Measurements from ENCODE around the gene GLB1L2.
"Not testable (repeated sequence)": the region's sequence is repeated elsewhere in the genome, so short reads cannot be mapped to it uniquely, and the experiment has no call there.

The GLB1L2 gene

GRCh38 chr11:134331354-134332188 lies at the start of gene GLB1L2:
Gene GLB1L2 (plus strand): TSS chr11:134331988. CDS start chr11:134332062, 74 bp downstream.
- no peak for DNase-seq

DNA sequence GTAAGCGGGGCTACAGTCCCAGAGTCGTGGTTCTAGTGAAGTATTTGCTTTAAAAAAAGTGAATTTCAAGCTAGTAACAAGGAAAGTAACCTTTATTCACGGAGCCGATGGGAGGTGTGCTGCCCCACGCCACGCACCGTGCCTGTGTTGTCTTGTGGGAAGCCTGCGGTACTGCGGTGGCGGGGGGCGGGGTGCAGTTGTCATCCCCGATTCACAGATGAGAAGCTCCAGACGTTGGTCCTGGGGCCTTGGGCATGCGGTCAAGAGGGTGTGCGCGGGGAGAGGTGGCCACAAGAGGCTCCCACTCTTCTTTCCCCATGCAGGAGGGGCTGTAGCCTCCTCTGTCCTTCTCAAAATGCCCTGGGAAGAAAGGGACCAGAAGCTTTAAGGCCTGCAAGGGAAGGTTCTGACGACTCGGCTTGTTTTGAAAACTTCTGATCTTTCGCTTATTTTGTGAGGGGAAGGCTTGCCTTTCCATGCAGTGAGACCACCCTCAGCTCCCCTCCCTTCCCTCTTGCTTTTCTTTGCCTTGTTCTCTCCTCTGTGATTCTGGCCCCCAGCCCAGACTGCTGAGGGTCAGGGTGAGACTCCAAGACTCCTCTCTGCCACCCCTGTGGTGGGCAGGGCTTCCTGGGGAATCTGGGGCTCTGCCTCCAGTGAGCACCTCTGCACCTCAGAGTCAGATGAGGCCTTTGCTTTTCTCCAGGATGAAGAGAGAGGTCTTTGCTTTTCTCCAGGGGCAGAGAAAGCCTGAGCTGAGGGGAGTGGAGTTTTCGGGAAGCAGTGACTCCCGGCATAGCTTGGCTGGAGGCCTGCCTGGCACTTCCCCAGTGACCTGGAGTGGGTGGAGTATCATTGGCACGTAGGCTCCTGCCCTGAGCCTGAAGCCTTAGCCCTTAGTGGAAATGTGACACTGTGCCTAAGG lies 49.4 kb upstream of the GLB1L2 start:
- no peak for DNase-seq

DNA sequence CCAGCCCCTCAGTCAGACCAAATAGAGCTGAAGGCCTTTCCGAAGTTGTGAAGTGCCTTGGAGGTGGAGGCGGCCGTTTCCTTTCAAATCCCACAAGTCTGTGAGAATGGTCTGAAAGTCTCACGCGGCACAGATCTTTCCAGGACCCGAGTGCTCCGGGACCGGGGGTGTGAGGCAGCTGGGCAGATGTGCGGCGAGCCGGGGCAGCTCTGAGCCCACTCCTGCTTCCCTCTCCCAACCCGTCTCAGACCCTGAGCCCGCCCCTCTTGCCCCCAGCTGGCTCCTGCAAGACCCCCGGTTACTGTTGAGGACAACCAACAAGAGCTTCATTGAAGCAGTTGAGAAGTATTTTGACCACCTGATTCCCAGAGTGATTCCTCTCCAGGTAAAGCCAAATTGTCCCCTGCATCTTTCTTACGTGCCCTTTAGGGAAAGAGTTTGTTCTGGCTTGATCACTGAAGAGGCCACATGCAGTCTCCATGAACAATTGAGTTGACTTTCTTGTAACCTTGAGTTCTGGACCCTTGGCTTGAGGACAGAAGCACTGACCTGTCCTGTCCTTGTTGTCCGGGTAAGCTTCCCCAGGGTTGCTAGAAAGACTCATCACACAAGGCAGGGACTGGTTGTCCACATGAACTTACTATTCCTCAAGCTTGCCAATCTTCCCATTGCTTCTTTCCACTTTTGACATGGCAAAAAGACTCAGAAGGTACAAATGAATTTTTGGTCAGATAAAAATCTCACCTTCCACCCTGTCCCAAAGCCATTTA lies 48.1 kb upstream of the GLB1L2 start:
- no peak for DNase-seq

DNA sequence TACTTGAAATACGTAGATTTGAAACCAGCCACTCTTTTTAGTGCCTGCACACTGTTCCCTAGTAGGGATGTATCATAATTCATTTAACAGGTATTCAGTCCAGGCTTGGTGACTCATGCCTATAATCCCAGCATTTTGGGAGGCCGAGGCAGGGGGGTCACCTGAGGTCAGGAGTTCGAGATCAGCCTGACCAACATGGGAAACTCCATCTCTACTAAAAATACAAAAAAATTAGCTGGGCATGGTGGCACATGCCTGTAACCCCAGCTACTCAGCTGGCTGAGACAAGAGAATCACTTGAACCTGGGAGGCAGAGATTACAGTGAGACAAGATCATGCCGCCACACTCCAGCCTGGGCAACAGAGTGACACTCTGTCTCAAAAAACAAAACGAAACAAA lies 47.4 kb upstream of the GLB1L2 start:
- not testable (repeated sequence) for DNase-seq

DNA sequence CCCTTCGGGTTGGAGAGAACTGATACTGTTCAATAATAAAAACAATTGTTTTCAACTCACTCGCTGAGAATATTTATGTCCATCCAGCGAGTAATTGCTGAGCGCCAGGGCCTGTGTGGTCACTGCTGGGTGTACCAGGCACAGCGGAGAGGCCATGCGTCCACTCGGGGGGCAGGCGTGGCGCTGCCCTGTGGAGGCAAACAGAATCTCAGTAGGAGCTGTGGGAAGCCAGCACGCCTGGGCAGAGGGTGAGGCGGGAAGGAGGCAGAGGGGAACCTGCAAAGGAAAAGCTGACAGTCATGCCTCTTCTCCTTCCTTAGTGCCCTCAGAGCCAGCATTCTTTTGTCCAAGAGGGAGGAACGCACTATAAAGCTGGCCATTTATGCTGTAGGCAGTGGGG lies 44.2 kb upstream of the GLB1L2 start:
- DNase-seq, result no peak

DNA sequence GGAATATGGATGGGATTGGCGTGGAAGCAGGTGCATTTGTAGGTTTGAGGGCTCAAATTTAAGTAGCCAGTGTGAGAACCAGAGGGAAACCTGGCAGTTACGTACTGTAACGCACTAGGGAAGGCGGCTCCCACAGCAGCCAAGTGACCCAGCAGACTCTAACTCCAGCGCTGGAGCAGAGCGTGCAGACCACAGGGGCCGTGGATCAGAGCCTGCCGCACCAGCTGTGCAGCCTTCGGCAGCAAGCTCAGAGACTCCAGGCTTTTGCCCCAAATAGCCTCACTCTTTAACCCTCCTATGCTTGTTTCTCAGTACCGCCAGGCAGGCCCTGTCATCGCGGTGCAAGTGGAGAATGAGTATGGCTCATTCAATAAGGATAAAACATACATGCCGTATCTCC lies 43.3 kb upstream of the GLB1L2 start:
- DNase-seq, result no peak

- DNase-seq, result no peak
Observed at GRCh38 chr11:134289167-134289566, 42.6 kb upstream of the GLB1L2 start.

- DNase-seq, result no peak
Observed at GRCh38 chr11:134289789-134290188, 42.0 kb upstream of the GLB1L2 start.

DNA sequence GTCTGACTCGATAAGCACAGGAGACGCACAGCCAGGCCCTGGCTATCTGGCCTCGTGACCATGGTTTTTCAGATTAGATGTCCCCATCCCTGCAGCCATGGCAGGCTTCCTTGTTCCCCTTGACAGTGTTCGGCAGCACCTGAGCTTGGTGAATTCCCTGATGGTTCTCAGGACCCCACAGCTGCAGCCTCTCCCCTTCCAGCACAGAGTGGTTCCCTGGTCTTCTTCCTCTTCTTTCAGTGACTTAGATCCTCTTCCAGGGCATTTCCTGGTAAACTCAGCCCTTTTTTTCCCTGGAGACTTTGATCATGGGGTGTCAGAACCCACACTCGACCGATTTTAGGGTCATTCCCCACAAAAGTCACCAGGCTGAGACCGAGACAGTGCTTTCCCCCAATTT lies 41.1 kb upstream of the GLB1L2 start:
- DNase-seq, result no peak

DNA sequence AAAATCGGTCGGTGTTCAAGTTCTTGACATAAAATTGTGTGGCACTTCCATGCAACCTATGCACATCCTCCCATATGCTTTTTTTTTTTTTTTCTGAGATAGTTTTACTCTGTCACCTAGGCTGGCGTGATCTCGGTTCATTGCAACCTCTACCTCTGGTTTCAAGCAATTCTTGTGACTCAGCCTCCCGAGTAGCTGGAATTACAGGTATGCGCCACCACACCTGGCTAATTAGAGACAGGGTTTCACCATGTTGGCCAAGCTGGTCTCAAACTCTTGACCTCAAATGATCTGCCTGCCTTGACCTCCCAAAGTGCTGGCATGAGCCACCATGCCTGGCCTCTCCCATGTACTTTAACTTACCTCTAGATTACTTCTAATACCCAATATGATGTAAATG lies 40.6 kb upstream of the GLB1L2 start:
- DNase-seq, result no peak

DNA sequence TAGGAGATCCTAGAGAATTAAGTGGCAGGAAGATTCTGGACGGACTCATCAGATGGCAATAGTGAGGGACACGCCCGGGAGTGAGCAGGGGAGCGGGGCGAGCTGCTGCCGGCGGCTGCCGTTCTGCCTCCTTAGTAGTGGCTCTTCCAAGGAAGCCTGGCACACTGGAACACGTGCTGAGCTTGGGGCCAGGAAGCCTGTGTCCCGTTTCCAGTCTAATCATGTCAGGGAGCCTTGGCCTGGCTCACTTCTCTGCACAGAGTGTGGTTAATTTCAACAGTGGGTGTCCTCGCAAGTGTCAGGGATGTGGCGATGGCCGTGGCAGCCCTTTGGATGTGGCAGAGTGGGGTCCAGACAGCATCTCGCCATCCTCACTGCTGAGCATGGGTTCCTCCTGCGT lies 39.1 kb upstream of the GLB1L2 start:
- no peak for DNase-seq

DNA sequence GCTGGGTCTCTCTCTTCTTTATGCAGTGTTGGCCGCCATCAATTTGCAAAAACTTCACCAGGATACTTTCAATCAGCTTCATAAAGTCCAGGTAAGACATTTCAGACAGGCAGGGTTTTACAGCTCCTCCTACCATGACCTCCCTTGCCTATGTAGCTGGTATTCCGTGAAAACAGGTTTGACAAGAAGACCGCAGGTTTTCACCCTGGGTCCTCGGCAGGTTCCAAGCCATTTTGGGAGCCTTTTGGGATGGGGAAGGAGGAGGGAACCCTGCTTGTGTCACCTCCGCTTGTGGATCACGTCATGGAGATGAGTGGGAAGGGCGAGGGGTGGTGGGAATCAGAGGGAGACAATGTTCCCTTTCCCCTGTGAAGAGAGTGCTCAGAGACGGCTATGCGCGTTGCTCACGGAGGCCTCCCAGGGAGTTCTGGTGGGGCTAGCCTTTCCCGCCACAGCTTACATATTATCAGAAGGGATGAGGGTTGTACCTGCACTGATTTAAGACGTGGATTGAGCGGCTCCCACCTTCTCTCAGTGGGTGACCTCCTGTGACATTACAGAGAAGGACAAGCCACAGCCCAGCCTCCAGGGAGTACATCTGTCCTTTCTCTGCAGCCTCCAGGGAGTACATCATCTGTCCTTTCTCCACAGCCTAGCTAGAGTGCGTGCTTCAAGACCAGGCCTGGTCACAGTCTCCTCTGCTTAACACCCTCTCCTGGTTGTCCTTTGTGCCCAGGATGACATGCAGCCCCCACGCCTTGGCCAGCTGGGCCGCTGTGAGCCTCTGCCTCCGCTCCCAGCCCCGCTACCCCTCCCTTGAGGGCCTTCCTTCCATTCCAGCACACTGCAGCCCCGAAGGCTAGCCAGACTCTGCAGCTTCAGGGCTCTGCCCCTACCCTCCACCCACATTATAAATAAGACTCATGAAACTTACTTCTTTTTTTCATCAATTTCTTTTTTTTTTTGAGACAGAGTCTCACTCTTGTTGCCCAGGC lies 38.4 kb upstream of the GLB1L2 start:
- no peak for DNase-seq

- no peak for DNase-seq
Observed at GRCh38 chr11:134294664-134295063, 37.1 kb upstream of the GLB1L2 start.

- no peak for DNase-seq
Observed at GRCh38 chr11:134312223-134312622, 19.6 kb upstream of the GLB1L2 start.

GRCh38 chr11:134312807-134313206 lies 19.0 kb upstream of the GLB1L2 start:
- DNase-seq, result no peak

DNA sequence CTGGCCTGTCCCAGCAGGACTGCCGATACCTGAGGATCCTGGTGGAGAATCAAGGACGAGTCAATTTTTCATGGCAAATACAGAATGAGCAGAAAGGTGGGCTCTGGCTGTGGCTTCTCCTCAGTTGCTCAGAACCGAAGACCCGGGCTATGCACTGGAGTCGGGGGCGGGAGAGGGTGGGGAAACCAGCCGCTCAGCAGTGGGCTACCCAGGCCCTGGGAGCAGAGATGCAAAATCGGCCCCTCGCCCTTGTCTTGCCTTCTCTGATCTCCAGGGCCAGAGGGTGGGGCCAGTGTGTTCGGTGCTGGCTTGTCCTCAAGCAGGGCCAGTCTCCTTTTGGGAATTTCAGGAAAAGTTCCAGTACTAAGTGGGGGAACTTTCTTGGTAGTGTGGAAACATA lies 18.4 kb upstream of the GLB1L2 start:
- no peak for DNase-seq

GRCh38 chr11:134313821-134314607 lies 17.8 kb upstream of the GLB1L2 start:
- no peak for DNase-seq

DNA sequence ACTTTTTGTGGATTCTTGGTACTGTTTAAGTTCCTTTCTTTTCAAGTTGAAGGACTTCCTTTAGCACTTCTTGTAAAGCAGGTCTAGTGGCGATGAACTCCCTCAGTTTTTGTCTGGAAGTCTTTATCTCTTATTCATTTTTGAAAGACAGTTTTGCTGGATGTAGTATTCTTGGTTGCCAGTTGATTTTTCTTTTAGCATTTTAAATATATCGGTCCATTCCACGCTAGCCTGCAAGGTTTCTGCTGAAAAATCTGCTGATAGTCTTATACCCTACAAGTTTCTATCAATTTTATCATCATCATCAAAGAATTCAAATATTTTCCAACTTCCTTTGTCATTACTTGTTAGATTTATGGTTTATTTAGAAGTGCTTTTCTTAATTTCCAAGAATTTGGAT lies 14.7 kb upstream of the GLB1L2 start:
- DNase-seq, result no peak

GRCh38 chr11:134321373-134321772 lies 10.4 kb upstream of the GLB1L2 start:
- not testable (repeated sequence) for DNase-seq

- no peak for DNase-seq
Observed at GRCh38 chr11:134322553-134322952, 9.2 kb upstream of the GLB1L2 start.

DNA sequence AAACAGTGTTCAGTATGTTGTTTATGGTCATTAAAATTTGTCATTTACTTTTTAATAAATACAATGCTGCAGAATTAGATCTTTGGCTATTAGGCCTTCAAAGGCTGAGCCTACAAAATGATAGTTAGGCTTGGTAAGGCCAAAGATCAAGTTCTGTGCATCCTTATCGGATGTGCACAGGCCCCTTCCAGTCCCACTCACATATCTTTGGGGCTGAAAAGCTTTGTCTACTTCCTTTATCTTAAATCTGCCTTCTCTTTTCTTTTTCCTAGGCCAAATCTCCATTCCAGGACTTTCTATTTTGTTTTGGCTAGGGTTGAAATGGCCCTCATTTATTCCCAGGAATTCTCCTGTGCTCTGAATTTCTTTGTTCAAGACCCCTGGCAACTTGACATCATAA lies 3.4 kb upstream of the GLB1L2 start:
- DNase-seq, result no peak
